ENCODE data around the gene EID3.

DNA sequence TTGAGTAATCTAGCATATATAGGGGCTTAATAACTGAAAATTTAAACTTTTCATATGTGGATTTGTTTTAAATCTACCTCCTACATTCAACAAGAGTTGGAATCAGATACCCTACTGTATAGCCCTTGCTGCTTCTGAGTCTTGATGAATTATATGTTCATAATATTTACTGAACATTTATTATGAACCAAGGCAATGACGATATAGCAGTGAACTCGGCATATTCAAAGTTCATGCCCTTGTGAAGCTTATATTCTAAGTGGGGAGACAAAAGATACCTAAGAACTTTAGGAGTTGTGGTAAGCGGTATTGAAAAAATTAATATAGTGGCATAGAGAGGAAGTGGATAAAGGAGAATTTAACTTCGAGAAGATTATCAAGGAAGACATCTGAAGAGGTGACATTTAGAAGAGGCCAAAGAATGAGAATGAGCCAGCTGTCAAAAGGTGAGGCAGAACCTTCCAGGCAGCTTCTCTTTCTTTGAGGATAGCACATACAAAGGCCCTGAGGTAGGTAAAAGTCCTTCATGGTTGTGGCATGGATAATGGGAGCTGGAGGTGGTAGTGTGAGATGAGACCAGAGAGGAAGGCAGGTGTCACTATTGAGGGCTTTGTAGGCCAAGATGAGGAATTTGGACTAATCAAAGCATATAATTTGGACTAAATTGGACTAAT, 10.2 kb downstream of the EID3 start:
- TF ChIP-seq, protein P1, sequence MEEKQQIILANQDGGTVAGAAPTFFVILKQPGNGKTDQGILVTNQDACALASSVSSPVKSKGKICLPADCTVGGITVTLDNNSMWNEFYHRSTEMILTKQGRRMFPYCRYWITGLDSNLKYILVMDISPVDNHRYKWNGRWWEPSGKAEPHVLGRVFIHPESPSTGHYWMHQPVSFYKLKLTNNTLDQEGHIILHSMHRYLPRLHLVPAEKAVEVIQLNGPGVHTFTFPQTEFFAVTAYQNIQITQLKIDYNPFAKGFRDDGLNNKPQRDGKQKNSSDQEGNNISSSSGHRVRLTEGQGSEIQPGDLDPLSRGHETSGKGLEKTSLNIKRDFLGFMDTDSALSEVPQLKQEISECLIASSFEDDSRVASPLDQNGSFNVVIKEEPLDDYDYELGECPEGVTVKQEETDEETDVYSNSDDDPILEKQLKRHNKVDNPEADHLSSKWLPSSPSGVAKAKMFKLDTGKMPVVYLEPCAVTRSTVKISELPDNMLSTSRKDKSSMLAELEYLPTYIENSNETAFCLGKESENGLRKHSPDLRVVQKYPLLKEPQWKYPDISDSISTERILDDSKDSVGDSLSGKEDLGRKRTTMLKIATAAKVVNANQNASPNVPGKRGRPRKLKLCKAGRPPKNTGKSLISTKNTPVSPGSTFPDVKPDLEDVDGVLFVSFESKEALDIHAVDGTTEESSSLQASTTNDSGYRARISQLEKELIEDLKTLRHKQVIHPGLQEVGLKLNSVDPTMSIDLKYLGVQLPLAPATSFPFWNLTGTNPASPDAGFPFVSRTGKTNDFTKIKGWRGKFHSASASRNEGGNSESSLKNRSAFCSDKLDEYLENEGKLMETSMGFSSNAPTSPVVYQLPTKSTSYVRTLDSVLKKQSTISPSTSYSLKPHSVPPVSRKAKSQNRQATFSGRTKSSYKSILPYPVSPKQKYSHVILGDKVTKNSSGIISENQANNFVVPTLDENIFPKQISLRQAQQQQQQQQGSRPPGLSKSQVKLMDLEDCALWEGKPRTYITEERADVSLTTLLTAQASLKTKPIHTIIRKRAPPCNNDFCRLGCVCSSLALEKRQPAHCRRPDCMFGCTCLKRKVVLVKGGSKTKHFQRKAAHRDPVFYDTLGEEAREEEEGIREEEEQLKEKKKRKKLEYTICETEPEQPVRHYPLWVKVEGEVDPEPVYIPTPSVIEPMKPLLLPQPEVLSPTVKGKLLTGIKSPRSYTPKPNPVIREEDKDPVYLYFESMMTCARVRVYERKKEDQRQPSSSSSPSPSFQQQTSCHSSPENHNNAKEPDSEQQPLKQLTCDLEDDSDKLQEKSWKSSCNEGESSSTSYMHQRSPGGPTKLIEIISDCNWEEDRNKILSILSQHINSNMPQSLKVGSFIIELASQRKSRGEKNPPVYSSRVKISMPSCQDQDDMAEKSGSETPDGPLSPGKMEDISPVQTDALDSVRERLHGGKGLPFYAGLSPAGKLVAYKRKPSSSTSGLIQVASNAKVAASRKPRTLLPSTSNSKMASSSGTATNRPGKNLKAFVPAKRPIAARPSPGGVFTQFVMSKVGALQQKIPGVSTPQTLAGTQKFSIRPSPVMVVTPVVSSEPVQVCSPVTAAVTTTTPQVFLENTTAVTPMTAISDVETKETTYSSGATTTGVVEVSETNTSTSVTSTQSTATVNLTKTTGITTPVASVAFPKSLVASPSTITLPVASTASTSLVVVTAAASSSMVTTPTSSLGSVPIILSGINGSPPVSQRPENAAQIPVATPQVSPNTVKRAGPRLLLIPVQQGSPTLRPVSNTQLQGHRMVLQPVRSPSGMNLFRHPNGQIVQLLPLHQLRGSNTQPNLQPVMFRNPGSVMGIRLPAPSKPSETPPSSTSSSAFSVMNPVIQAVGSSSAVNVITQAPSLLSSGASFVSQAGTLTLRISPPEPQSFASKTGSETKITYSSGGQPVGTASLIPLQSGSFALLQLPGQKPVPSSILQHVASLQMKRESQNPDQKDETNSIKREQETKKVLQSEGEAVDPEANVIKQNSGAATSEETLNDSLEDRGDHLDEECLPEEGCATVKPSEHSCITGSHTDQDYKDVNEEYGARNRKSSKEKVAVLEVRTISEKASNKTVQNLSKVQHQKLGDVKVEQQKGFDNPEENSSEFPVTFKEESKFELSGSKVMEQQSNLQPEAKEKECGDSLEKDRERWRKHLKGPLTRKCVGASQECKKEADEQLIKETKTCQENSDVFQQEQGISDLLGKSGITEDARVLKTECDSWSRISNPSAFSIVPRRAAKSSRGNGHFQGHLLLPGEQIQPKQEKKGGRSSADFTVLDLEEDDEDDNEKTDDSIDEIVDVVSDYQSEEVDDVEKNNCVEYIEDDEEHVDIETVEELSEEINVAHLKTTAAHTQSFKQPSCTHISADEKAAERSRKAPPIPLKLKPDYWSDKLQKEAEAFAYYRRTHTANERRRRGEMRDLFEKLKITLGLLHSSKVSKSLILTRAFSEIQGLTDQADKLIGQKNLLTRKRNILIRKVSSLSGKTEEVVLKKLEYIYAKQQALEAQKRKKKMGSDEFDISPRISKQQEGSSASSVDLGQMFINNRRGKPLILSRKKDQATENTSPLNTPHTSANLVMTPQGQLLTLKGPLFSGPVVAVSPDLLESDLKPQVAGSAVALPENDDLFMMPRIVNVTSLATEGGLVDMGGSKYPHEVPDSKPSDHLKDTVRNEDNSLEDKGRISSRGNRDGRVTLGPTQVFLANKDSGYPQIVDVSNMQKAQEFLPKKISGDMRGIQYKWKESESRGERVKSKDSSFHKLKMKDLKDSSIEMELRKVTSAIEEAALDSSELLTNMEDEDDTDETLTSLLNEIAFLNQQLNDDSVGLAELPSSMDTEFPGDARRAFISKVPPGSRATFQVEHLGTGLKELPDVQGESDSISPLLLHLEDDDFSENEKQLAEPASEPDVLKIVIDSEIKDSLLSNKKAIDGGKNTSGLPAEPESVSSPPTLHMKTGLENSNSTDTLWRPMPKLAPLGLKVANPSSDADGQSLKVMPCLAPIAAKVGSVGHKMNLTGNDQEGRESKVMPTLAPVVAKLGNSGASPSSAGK (IDR thresholded peaks at IDR 0.05) = no peak
- no peak for TF ChIP-seq POLR2AphosphoS2 (IDR thresholded peaks at IDR 0.05; ENCODE audit: low read length)
